Transverse colon (tissue), 1 donor: ENCODE results near the gene POLR1D.

Experiments used
- EP300 ChIP-seq: sonication (generic); formaldehyde crosslinking; IDR thresholded peaks from one replicate; pipeline ENCODE4 v1.6.1; 2017; ENCODE audit warnings: antibody characterized with exemption, low read depth
- POLR2A ChIP-seq: fragments of 450-650 bp; IDR thresholded peaks from one replicate; pipeline ENCODE4 v1.6.1; 2016; ENCODE audit warnings: antibody characterized with exemption, mild to moderate bottlenecking, moderate library complexity

DNA sequence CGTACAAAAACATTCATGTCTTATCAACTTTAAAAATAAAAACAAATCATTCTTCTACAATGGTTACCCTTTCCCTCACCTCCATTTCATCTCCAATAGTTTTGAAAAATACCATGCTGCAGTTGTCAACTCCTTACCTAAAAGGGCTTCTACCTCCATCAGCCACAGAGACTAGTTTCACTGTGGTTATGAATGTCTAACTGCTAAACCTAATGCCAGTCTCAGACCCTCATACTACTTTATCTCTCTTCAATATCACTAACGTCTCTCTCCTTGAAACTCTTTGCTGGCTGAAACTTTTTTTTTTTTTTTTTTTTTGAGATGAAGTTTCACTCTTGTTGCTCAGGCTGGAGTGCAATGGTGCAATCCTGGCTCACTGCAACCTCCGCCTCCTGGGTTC, 28.4 kb upstream of the POLR1D start:
- no peak for TF ChIP-seq EP300
- TF ChIP-seq POLR2A, result no peak
